ENCODE results near the gene PRKACG.

The PRKACG gene

DNA sequence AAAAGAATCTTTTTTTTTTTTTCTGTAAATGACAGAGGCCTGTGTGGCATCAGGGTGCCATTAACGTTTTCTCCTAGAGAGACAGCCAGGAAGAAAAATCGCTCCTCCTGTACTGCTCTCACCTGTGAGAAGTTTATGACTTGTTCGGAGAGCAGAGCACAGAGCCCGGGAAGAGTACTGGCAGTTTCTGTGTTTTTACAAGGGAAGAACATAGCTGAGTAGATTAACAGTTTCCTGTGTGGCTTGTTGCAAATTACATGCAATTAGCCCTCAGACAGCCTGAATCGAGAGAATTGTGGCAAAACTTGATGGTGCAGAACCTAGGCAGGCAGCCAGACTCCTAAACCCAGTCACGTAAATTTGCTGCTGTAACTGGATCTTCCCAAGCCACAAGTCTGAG is 32.1 kb downstream of the PRKACG start:
- H3K9ac ChIP-seq (ENCODE audit: low read length): no peak overlapping the region

DNA sequence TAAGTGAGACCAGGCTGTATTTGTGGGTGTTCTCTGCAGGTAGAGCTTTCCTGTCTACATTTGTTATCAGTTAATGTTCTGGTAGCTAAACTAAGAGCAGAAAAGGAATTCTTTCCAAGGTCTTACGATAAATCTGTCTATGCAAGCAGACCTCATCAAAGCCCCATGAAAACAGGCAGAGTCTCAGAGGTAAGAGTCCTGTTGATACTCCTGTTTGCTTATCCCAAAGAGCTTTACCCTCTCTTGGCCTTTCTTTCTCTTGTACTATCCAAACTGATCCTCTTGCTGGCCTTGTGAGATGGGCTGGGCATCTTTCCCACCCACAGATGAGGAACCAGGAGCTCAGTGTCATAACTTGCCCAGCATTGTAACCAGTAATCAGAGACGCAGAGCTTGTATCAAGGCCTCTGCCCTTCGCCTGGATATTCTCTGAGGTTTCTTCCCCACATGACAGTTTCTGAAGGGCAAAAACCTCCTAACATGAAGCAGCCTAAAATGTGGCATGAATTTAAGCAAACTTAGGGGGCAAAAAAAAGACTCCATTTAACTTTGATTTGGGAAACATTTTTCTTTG is 33.5 kb downstream of the PRKACG start:
- H3K27me3 ChIP-seq (ENCODE audit: low read length): no peaks in the 10 kb centered on the region
- no peak for TF ChIP-seq EZH2phosphoT487 (conservative IDR thresholded peaks at IDR 0.05; ENCODE audit: low read length)
- TF ChIP-seq, protein P1, sequence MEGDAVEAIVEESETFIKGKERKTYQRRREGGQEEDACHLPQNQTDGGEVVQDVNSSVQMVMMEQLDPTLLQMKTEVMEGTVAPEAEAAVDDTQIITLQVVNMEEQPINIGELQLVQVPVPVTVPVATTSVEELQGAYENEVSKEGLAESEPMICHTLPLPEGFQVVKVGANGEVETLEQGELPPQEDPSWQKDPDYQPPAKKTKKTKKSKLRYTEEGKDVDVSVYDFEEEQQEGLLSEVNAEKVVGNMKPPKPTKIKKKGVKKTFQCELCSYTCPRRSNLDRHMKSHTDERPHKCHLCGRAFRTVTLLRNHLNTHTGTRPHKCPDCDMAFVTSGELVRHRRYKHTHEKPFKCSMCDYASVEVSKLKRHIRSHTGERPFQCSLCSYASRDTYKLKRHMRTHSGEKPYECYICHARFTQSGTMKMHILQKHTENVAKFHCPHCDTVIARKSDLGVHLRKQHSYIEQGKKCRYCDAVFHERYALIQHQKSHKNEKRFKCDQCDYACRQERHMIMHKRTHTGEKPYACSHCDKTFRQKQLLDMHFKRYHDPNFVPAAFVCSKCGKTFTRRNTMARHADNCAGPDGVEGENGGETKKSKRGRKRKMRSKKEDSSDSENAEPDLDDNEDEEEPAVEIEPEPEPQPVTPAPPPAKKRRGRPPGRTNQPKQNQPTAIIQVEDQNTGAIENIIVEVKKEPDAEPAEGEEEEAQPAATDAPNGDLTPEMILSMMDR (IDR thresholded peaks at IDR 0.05; ENCODE audit: insufficient read depth, low read length, poor library complexity, severe bottlenecking): no peak
- H3K9me3 ChIP-seq (ENCODE audit: insufficient read depth, low read length): no peaks in the 10 kb centered on the region
- no peak overlapping the region for H2AFZ ChIP-seq (ENCODE audit: low read depth, low read length, severe bottlenecking)
- H4K20me1 ChIP-seq (ENCODE audit: low read depth, low read length): no peaks in the 10 kb centered on the region
- H3K4me2 ChIP-seq (ENCODE audit: low read depth, low read length, poor library complexity, severe bottlenecking): no peak overlapping the region
- no peak overlapping the region for H3K4me3 ChIP-seq (ENCODE audit: insufficient read depth, low read length, poor library complexity, severe bottlenecking)
- H3K9me2 ChIP-seq (replicated peaks; ENCODE audit: insufficient read depth, low read length): no peaks in the 10 kb centered on the region
- no peaks in the 10 kb centered on the region for H3F3A ChIP-seq (ENCODE audit: insufficient read depth)
- H3K79me2 ChIP-seq (ENCODE audit: insufficient read depth, low read length): no peaks in the 10 kb centered on the region
- no peak overlapping the region for H3K9ac ChIP-seq (ENCODE audit: low read length)
- H3K27ac ChIP-seq (ENCODE audit: low read depth, low read length): no peak overlapping the region
- H3K36me3 ChIP-seq (ENCODE audit: low read length): no peaks in the 10 kb centered on the region

More for the DNA sequence above, 32.1 kb downstream of the PRKACG start:
- H3F3A ChIP-seq (ENCODE audit: insufficient read depth): no peaks in the 10 kb centered on the region
- H4K20me1 ChIP-seq (ENCODE audit: low read depth, low read length): no peaks in the 10 kb centered on the region
- no peak overlapping the region for H3K27ac ChIP-seq (ENCODE audit: low read depth, low read length)
- H3K4me3 ChIP-seq (ENCODE audit: insufficient read depth, low read length, poor library complexity, severe bottlenecking): no peak overlapping the region
- TF ChIP-seq, protein P1 (IDR thresholded peaks at IDR 0.05; ENCODE audit: insufficient read depth, low read length, poor library complexity, severe bottlenecking): no peak
- TF ChIP-seq EZH2phosphoT487 (conservative IDR thresholded peaks at IDR 0.05; ENCODE audit: low read length): no peak
- no peak overlapping the region for H2AFZ ChIP-seq (ENCODE audit: low read depth, low read length, severe bottlenecking)
- no peaks in the 10 kb centered on the region for H3K36me3 ChIP-seq (ENCODE audit: low read length)
- no peaks in the 10 kb centered on the region for H3K27me3 ChIP-seq (ENCODE audit: low read length)
- no peaks in the 10 kb centered on the region for H3K9me2 ChIP-seq (replicated peaks; ENCODE audit: insufficient read depth, low read length)
- H3K79me2 ChIP-seq (ENCODE audit: insufficient read depth, low read length): no peaks in the 10 kb centered on the region
- no peak overlapping the region for H3K4me2 ChIP-seq (ENCODE audit: low read depth, low read length, poor library complexity, severe bottlenecking)
- H3K9me3 ChIP-seq (ENCODE audit: insufficient read depth, low read length): no peaks in the 10 kb centered on the region

DNA sequence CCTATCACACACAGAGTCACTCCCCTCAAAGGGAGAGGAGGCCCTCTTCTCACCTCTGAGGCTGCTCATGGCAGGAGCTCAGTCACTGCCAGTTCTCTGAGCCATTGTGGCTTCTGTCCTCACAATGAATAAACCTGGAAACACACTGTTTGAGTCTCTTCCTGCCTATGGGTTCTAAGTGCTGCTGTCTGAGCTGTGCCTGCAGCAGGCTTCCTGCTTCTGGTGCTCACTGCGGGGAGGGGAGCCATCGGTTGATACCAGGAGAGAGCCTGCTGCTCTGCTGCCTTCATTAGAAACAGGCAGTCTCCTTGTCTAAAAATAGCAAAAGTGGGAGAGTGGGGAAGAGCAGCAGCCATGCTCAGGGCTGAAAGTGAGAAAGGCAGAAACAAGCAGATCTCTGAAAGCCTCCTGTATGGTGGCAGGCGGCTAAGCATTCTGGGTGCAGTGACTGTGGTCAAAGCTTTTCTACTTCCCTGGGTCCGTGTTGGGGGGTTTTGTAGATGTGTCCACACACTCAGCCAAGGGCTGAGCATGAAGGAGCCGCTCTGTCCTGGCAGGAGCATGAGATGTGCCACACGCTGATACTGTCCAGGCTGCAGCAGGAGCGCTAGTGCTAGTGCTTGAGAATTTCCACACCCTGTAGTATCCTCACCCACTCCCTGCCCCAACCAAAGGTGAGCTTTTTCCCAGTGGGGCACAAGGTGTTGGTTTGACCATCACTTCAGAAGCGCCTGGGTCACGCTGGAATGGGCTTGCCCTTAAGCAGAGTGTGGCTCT is 34.2 kb downstream of the PRKACG start:
- no peak overlapping the region for H3K27ac ChIP-seq (ENCODE audit: low read depth, low read length)
- H3K9me2 ChIP-seq (replicated peaks; ENCODE audit: insufficient read depth, low read length): no peaks in the 10 kb centered on the region
- H3F3A ChIP-seq (ENCODE audit: insufficient read depth): no peaks in the 10 kb centered on the region
- H3K36me3 ChIP-seq (ENCODE audit: low read length): no peaks in the 10 kb centered on the region
- no peak overlapping the region for H3K4me2 ChIP-seq (ENCODE audit: low read depth, low read length, poor library complexity, severe bottlenecking)
- H2AFZ ChIP-seq (ENCODE audit: low read depth, low read length, severe bottlenecking): no peak overlapping the region
- no peak overlapping the region for H3K9ac ChIP-seq (ENCODE audit: low read length)
- TF ChIP-seq, protein P1 (IDR thresholded peaks at IDR 0.05; ENCODE audit: insufficient read depth, low read length, poor library complexity, severe bottlenecking): no peak
- TF ChIP-seq EZH2phosphoT487 (conservative IDR thresholded peaks at IDR 0.05; ENCODE audit: low read length): no peak
- no peaks in the 10 kb centered on the region for H3K27me3 ChIP-seq (ENCODE audit: low read length)
- no peaks in the 10 kb centered on the region for H3K79me2 ChIP-seq (ENCODE audit: insufficient read depth, low read length)
- no peaks in the 10 kb centered on the region for H4K20me1 ChIP-seq (ENCODE audit: low read depth, low read length)
- no peaks in the 10 kb centered on the region for H3K9me3 ChIP-seq (ENCODE audit: insufficient read depth, low read length)
- H3K4me3 ChIP-seq (ENCODE audit: insufficient read depth, low read length, poor library complexity, severe bottlenecking): no peak overlapping the region
